Measurements from ENCODE around the gene OR1S1.
"Not testable (repeated sequence)": the region's sequence is repeated elsewhere in the genome, so short reads cannot be mapped to it uniquely, and the experiment has no call there.

The OR1S1 gene

GRCh38 chr11:58212420-58212819, at the start of gene OR1S1:
TSS of gene OR1S1 (plus strand) at chr11:58212720.
- DNase-seq, result not testable (repeated sequence)

GRCh38 chr11:58164389-58164788, 48.1 kb upstream of the OR1S1 start:
- DNase-seq, result no peak

- no peak for DNase-seq
These were observed 47.5 kb upstream of the OR1S1 start for GRCh38 chr11:58164990-58165389.

- DNase-seq, result no peak
These were observed 46.9 kb upstream of the OR1S1 start for GRCh38 chr11:58165504-58166106.

- DNase-seq, result no peak
These were observed 35.0 kb upstream of the OR1S1 start for GRCh38 chr11:58177409-58178054.

GRCh38 chr11:58178444-58178843, 34.1 kb upstream of the OR1S1 start:
- DNase-seq, result no peak

GRCh38 chr11:58179648-58180047, 32.9 kb upstream of the OR1S1 start:
- no peak for DNase-seq

GRCh38 chr11:58186938-58187337, 25.6 kb upstream of the OR1S1 start:
- no peak for DNase-seq

- no peak for DNase-seq
These were observed 23.8 kb upstream of the OR1S1 start, which contains the start of gene OR9Q2 for GRCh38 chr11:58188770-58189169. TSS of gene OR9Q2 (plus strand) at chr11:58189070. CDS start at chr11:58190491, 1,421 bp downstream.

GRCh38 chr11:58192229-58192628, 20.3 kb upstream of the OR1S1 start:
- DNase-seq, result no peak

GRCh38 chr11:58193391-58193790, 19.1 kb upstream of the OR1S1 start:
- DNase-seq, result no peak

GRCh38 chr11:58195939-58196338, 16.6 kb upstream of the OR1S1 start:
- DNase-seq, result no peak

GRCh38 chr11:58199271-58199670, 13.2 kb upstream of the OR1S1 start:
- DNase-seq, result no peak

- no peak for DNase-seq
These were observed 8.5 kb upstream of the OR1S1 start, which contains the start of gene OR1S2 for GRCh38 chr11:58204042-58204441. TSS of gene OR1S2 (minus strand) at chr11:58204142. CDS start at chr11:58204142, 0 bp downstream.

- DNase-seq, result no peak
These were observed 4.0 kb downstream of the OR1S1 start for GRCh38 chr11:58216476-58216875.

GRCh38 chr11:58222721-58223120, 10.2 kb downstream of the OR1S1 start:
- no peak for DNase-seq

- DNase-seq, result no peak
These were observed 15.6 kb downstream of the OR1S1 start for GRCh38 chr11:58227956-58228615.

- no peak for DNase-seq
These were observed 31.4 kb downstream of the OR1S1 start for GRCh38 chr11:58243954-58244353.

- no peak for DNase-seq
These were observed 42.4 kb downstream of the OR1S1 start for GRCh38 chr11:58254936-58255335.

- DNase-seq, result no peak
These were observed 47.5 kb downstream of the OR1S1 start for GRCh38 chr11:58259983-58260382.
